DMS153 treated with DMSO at 0.1 percent for 48 hours (cell line): ENCODE results near the gene PTMA.
"Not testable (repeated sequence)": the region's sequence is repeated elsewhere in the genome, so short reads cannot be mapped to it uniquely, and the experiment has no call there.

Experiments
- DNase-seq: peaks from one replicate; lab custom pipeline; 2025; ENCODE audit not compliant: unreplicated experiment; lab: John Stamatoyannopoulos, UW

Gene PTMA

DNA sequence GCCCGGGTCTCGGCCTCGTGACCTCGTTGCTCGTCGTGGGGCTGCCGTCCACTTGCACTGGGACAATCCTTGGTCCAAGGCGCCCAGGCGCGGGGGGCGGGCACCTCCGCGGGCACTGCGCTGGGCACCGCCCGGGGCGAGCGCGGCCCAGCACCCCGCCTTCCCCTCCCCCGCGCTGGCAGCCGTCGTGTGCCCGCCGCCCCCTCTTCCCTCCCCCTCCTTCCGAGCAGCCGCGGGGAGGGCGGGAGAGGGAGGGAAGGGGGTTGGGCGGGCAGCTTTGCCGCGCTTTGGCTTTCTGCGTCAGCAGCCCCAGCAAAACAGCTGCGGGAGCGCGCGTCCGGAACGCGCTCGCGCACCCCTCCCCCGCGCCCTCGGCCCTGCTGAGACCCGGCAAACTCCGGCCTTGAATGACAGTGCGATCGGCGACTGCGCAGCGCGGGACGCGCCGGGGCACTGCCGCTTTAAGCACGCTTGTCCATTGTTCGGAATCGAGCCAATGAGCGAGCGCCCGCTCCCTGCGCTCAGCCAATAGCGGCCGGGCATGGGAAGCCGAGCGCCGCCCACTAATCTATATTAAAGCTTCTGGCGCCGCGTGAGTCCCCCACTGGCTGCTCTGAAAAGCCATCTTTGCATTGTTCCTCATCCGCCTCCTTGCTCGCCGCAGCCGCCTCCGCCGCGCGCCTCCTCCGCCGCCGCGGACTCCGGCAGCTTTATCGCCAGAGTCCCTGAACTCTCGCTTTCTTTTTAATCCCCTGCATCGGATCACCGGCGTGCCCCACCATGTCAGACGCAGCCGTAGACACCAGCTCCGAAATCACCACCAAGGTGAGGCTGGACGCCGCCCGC is at the start of gene PTMA:
Gene PTMA, plus strand, starts transcription at position 599 of the 846 bp plus-strand sequence. Its CDS starts 182 bp downstream, at position 781.
- peak; percentile 97 for DNase-seq

GRCh38 chr2:231660073-231660472 is 48.3 kb upstream of the PTMA start:
- DNase-seq: not testable (repeated sequence)

DNA sequence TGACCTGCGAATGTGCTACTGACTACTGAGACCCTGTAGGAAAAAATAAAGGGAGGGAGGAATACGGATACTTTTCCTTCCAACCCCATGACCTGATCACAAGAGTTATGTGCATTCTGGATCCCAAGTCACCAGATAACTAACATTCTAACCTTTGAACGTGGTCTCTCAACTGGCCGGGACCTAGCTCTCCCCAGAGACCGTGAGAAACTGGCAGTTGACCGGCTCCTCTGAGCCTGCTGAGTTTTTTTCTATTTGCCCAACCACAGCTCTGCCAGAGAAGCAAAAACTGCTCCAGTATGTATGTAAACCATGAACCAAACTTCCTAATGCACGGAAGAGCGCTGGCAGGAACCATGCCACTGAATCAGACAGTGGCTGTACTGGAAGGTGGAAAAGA is 47.5 kb upstream of the PTMA start:
- DNase-seq: no peak

DNA sequence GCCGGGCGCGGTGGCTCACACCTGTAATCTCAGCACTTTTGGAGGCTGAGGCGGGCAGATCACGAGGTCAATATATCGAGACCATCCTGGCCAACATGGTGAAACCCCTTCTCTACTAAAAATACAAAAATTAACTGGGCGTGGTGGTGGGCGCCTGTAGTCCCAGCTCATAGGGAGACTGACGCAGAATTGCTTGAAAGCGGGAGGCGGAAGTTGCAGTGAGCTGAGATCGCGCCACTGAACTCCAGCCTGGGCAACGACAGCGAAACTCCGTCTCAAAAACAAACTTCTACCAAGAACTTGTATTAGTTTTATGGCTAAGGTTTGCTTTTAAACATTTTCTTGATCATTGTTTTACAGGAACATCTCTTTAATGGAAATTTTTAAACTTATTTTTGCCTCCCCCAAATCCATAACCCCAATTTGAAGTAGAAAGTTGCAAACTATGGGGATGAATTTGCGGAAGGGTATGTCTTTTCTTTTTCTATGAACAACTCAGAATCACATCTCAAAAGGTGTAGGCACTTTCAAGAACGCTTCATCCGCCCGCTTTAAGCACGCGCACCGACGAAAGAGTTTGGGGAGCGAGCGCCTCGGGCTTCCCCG is 46.8 kb upstream of the PTMA start:
- no peak for DNase-seq

DNA sequence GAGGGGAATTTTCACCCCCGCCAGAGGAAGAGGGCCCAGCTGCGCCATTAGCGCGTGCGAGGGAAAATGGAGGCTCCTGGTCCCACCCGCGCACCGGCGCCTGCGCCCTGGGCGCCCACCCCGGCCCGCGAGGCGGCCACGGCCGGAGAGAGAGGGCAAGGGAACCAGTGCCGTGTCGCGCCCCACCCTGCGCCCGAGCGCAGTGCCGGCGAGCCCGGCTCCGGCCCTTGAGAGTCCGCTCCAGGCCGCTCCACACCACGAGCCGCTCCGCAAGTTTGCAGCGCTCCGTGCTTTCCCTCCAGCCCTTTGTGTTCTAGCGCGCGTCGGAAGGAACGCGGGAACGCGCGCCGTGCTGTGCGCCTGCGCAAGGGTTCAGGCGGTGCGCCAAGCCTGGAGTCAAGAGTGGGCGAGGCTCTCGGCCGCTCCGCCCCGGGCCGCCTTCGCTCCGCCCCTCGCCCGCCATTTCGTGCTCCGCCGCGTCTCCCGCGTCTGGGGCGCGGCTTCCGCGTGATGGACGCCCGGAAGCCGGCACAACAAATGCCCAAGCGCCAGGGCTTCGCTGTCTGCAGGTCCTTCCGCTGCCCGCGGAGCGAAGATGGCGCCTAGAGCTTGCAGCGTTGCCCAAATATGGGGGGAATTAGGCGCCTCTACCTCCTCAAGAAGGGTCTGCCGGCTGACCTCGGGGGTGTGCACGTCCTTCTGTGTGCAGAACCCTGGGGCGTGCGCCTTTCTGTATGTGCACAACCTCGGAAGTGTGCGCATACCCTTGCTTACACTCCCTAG is 46.1 kb upstream of the PTMA start:
- peak; percentile 76 for DNase-seq

DNA sequence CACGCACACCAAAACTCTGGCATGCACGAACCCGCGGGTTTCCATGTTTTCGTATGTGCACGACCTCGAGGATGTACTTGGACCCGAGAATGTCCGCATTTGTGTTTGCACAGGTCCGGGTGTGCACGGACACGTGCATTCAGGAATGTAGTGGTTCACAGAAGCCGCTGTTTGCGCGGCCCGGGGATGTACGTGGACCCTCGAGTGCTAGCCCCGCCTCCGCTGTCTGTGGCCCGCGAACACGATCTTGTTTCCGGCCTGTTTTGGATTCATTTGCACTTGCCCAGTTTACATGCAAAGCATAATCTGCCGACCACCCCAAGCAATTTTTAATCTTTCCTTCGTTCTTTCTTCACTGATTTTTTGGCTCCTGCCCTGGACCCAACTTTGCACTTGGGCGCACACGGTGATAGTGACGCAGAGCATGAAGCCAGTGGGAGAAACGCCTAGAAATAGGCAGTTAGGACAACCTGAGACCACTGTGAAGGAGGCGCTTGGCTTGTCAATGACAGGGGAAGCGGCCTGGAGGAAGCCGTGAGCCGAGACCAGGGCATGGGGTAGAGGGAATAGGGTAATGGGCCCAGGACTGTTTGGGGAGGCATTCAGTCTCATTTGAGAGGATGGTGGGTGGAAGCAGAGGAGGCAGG is 45.4 kb upstream of the PTMA start:
- no peak for DNase-seq

GRCh38 chr2:231663458-231664212 is 44.7 kb upstream of the PTMA start:
- no peak for DNase-seq

GRCh38 chr2:231664727-231665126 is 43.6 kb upstream of the PTMA start:
- no peak for DNase-seq

GRCh38 chr2:231665245-231666170 is 42.8 kb upstream of the PTMA start:
- no peak for DNase-seq

DNA sequence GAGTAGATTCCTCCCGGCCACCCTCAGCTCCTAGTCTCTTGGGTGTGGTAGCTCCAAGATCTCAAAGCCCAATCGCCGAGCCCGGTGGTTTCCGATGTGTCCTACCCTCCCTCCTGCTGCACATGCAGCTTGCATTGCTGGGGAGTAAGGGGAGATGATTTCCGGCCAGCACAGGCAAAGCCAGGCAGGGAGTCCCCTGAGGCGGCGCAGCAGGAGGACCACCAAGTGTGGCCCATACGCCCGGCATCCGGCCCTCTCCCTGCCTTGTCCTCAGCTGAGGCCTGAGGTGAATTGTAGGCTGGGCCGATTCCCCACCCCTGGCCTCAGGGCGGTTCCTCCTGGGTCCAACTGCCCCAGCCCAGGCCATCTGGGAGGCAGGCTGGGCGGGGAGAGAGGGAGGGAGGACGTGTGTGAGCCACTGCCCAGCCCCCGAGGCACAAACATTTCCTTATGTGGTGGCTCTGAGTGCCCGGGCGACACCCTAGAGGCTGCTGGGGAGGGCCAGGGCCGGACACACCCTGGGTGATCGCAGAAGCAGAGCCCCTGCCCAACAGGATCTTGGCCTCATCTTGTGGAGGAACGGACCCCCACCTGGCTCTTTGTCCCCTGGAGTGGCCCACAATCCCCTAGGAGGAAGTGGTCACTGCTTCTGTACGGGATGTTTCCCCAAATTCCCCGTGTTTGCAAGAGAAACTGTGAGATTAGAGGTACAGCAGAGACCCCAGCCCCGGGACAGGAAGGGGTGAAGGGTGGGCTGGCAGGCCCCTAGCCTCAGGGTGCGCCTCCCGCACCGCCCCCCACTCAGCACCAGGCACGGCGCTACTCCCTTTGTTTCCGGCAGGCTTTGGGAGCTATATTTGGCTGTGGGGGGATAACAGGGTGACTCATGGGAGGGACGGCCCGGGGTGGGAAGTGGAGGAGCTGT is 41.9 kb upstream of the PTMA start:
- DNase-seq: peak; percentile 72

GRCh38 chr2:231667096-231667427 is 41.3 kb upstream of the PTMA start:
- no peak for DNase-seq

DNA sequence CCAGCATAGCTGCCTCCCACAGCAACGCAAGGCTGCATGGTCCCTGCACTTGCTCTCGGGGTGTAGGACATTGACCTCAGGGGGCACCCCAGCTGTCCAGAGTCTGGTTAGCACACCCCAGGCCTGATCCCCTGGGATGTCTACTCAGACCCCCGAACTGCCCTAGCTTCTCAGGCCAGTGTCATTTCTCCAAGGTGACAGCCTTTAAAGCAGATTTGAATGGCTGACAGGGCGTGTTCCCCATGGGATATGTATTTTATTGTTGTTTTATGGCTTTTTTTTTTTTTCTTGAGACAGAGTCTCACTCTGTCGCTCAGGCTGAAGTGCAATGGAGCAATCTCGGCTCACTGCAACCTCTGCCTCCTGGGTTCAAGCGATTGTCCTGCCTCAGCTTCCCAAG is 40.8 kb upstream of the PTMA start:
- no peak for DNase-seq

- no peak for DNase-seq
Measured at GRCh38 chr2:231668981-231669380, 39.3 kb upstream of the PTMA start.

DNA sequence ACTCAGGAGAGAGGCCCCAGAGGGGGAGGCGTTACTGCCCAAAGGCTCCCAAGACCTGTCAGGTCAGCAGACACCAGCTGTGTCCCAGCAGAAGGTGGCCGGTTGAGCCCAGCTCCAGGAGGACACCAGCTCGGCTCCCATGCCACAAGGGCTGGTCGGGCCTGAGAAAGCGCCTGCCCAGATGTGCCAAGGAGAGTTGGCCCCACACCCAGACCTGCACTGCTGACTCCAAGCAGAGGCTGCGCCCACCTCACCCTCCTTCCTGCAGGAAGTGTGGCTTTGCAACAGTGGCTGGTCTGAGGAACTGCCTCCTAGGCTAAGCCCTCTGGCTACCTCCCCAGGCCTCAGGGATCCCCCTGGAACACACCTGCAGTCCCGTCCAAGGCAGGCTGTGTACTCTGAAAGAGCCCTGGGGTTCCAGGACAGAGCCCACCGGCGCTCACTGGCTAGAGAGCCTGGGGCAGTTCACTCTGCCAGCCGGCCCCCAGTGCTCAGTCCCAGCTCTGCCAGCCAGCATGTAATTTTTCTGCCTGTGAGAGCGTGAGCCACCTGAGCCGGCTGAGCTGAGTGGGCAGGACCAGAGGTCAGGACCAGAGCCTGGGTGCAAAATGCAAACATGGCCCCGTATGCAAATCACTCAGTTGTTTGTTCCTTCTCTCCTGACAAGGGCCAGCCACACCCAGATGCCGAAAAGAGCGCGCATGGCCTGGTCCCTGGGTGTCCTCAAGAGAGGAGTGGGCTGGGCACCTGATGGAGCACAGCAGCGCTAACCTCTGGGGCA is 36.9 kb upstream of the PTMA start:
- DNase-seq: peak; percentile 62

- DNase-seq: peak; percentile 56
Measured at GRCh38 chr2:231672617-231673347, 35.5 kb upstream of the PTMA start.

DNA sequence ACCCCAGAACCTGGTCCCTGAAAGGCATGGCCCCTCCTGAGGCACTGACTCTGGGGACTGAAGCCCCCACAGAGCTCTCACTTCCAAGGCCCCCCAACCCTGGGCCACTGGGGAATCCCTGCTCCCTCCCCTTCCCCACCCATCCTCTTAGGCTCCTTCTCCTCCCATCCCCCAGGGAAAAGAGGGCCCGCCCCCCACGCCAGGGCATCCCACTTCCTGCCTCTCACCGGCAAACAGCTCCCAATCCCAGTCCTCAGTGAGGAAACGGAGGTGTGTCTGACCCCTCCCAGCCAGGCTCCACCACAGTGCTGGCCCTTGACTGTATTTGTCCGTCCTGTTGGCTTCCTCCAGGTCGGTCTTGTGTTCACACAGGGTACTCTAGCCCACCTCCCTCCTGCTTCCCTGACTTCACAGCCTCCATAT is 35.0 kb upstream of the PTMA start:
- peak; percentile 91 for DNase-seq
